ENCODE data around the gene ZSWIM1.

The ZSWIM1 gene

GRCh38 chr20:45861221-45862075, 19.6 kb upstream of the ZSWIM1 start:
- TF ChIP-seq SPI1 (IDR thresholded peaks at IDR 0.05; ENCODE audit: borderline replicate concordance, low read depth) (no peak), CTCF (IDR thresholded peaks at IDR 0.05; ENCODE audit: insufficient read depth, low read length) (no peak), GABPA (IDR thresholded peaks at IDR 0.05; ENCODE audit: low read depth) (no peak), POLR2AphosphoS5 (IDR thresholded peaks at IDR 0.05; ENCODE audit: low read depth) (no peak)
- TF ChIP-seq, protein P1, sequence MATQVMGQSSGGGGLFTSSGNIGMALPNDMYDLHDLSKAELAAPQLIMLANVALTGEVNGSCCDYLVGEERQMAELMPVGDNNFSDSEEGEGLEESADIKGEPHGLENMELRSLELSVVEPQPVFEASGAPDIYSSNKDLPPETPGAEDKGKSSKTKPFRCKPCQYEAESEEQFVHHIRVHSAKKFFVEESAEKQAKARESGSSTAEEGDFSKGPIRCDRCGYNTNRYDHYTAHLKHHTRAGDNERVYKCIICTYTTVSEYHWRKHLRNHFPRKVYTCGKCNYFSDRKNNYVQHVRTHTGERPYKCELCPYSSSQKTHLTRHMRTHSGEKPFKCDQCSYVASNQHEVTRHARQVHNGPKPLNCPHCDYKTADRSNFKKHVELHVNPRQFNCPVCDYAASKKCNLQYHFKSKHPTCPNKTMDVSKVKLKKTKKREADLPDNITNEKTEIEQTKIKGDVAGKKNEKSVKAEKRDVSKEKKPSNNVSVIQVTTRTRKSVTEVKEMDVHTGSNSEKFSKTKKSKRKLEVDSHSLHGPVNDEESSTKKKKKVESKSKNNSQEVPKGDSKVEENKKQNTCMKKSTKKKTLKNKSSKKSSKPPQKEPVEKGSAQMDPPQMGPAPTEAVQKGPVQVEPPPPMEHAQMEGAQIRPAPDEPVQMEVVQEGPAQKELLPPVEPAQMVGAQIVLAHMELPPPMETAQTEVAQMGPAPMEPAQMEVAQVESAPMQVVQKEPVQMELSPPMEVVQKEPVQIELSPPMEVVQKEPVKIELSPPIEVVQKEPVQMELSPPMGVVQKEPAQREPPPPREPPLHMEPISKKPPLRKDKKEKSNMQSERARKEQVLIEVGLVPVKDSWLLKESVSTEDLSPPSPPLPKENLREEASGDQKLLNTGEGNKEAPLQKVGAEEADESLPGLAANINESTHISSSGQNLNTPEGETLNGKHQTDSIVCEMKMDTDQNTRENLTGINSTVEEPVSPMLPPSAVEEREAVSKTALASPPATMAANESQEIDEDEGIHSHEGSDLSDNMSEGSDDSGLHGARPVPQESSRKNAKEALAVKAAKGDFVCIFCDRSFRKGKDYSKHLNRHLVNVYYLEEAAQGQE (IDR thresholded peaks at IDR 0.05; ENCODE audit: insufficient replicate concordance, low read depth): no peak
- Histone ChIP-seq H3K27me3 (ENCODE audit: insufficient read depth, poor library complexity, severe bottlenecking) (no peaks in the 10 kb centered on the region), H3K27ac (replicated peaks) (no peak overlapping the region), H3K4me3 (replicated peaks; ENCODE audit: insufficient read depth, low read length) (no peak overlapping the region)
- no peak for DNase-seq (ENCODE audit: low read depth in 1 of 2, low spot score in 1 of 2)

DNA sequence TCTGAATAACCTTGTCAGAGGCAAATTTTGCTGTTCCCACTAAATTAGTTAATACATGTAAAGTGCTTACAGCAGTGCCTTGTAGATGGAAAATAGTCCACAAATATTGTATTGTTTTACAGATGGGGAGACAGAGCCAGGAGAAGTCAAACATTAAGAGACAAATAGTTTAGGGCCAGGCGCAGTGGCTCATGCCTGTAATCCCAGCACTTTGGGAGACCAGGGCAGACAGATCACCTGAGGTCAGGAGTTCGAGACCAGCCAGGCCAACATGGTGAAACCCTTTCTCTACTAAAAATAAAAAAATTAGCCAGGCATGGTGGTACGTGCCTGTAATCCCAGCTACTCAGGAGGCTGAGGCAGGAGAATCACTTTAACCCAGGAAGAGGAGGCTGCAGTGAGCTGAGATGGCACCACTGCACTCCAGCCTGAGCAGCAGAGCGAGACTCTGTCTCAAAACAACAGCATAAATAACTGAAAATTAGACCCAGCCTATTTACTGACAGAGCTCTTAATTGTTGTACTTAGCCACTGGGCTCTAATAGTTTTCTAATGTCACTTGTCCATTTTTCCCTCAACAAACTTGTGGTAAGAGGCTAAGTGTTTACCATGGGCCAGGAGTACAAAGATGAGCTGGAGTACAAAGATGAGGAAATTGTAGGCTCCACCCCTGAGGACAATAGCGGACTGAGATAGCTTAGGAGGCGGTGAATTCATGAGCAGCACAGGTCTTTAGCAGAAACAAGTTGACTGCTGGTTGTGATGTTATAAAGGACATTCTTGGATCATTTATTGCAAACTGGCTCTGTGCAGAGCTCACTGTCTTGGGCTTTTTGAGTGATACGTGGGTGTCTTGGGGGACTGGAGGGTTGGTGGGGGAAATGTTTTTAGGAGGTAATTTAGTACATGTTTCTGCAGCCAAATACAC, 17.2 kb upstream of the ZSWIM1 start:
- no peak overlapping the region for H3K27ac ChIP-seq (replicated peaks)
- no peak overlapping the region for H3K4me3 ChIP-seq (replicated peaks; ENCODE audit: insufficient read depth, low read length)
- H3K27me3 ChIP-seq (ENCODE audit: insufficient read depth, poor library complexity, severe bottlenecking): no peaks in the 10 kb centered on the region
- no peak for DNase-seq (ENCODE audit: low read depth in 1 of 2, low spot score in 1 of 2)
- no peak for TF ChIP-seq SPI1 (IDR thresholded peaks at IDR 0.05; ENCODE audit: borderline replicate concordance, low read depth)
- TF ChIP-seq CTCF (IDR thresholded peaks at IDR 0.05; ENCODE audit: insufficient read depth, low read length): no peak
- no peak for TF ChIP-seq POLR2AphosphoS5 (IDR thresholded peaks at IDR 0.05; ENCODE audit: low read depth)
- no peak for TF ChIP-seq GABPA (IDR thresholded peaks at IDR 0.05; ENCODE audit: low read depth)
- TF ChIP-seq, protein P1 (IDR thresholded peaks at IDR 0.05; ENCODE audit: insufficient replicate concordance, low read depth): no peak

DNA sequence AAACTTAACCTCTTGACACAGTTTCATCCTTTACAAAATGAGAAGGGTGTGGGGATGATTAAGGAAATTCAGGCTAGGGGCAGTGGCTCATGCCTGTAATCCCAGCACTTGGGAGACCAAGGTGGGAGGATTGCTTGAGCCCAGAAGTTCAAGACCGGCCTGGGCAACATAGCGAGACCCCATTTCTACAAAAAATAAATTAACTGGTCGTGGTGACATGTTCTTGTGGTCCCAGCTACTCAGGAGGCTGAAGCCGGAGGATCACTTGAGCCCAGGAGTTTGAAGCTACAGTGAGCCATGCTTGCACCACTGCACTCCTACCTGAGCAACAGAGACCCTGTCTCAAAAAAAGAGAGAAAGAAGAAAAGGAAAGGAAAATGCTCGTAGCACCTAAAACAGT, 14.6 kb upstream of the ZSWIM1 start:
- DNase-seq (ENCODE audit: low read depth in 1 of 2, low spot score in 1 of 2): no peak
- TF ChIP-seq, protein P1 (IDR thresholded peaks at IDR 0.05; ENCODE audit: insufficient replicate concordance, low read depth): no peak
- TF ChIP-seq CTCF (IDR thresholded peaks at IDR 0.05; ENCODE audit: insufficient read depth, low read length): no peak
- no peak for TF ChIP-seq POLR2AphosphoS5 (IDR thresholded peaks at IDR 0.05; ENCODE audit: low read depth)
- TF ChIP-seq SPI1 (IDR thresholded peaks at IDR 0.05; ENCODE audit: borderline replicate concordance, low read depth): no peak
- no peak for TF ChIP-seq GABPA (IDR thresholded peaks at IDR 0.05; ENCODE audit: low read depth)
- Histone ChIP-seq H3K27ac (replicated peaks) (no peak overlapping the region), H3K27me3 (ENCODE audit: insufficient read depth, poor library complexity, severe bottlenecking) (no peaks in the 10 kb centered on the region), H3K4me3 (replicated peaks; ENCODE audit: insufficient read depth, low read length) (no peak overlapping the region)

Measured in HL-60 (cell line).